ENCODE data around the gene TRIM33.
"Not testable (repeated sequence)": the region's sequence is repeated elsewhere in the genome, so short reads cannot be mapped to it uniquely, and the experiment has no call there.

Gene TRIM33

GRCh38 chr1:114462341-114462740, 48.7 kb downstream of the TRIM33 start:
- DNase-seq, result no peak

- no peak for DNase-seq
Measured at GRCh38 chr1:114458237-114458777, 52.7 kb downstream of the TRIM33 start.

- no peak for DNase-seq
Measured at GRCh38 chr1:114457675-114458236, 53.2 kb downstream of the TRIM33 start.

- DNase-seq, result no peak
Measured at GRCh38 chr1:114456586-114456985, 54.4 kb downstream of the TRIM33 start.

GRCh38 chr1:114455102-114455785, 55.8 kb downstream of the TRIM33 start:
- no peak for DNase-seq

- no peak for DNase-seq
Measured at GRCh38 chr1:114454539-114454938, 56.5 kb downstream of the TRIM33 start.

GRCh38 chr1:114453361-114453784, 57.6 kb downstream of the TRIM33 start:
- no peak for DNase-seq

- DNase-seq, result no peak
Measured at GRCh38 chr1:114448370-114449036, 62.5 kb downstream of the TRIM33 start.

GRCh38 chr1:114446198-114446597, 64.8 kb downstream of the TRIM33 start:
- DNase-seq, result no peak

- DNase-seq, result not testable (repeated sequence)
Measured at GRCh38 chr1:114443226-114443625, 67.8 kb downstream of the TRIM33 start.

- no peak for DNase-seq
Measured at GRCh38 chr1:114441332-114441731, 69.7 kb downstream of the TRIM33 start.

- no peak for DNase-seq
Measured at GRCh38 chr1:114439369-114439768, 71.6 kb downstream of the TRIM33 start.

- DNase-seq, result no peak
Measured at GRCh38 chr1:114437812-114438211, 73.2 kb downstream of the TRIM33 start.

- DNase-seq, result no peak
Measured at GRCh38 chr1:114436799-114437198, 74.2 kb downstream of the TRIM33 start.

GRCh38 chr1:114435088-114435715, 75.8 kb downstream of the TRIM33 start:
- DNase-seq, result no peak

- DNase-seq, result no peak
Measured at GRCh38 chr1:114431026-114431425, 80.0 kb downstream of the TRIM33 start.

- no peak for DNase-seq
Measured at GRCh38 chr1:114428083-114428754, 82.8 kb downstream of the TRIM33 start.

GRCh38 chr1:114427612-114428011, 83.4 kb downstream of the TRIM33 start:
- no peak for DNase-seq

- no peak for DNase-seq
Measured at GRCh38 chr1:114423455-114423854, 87.5 kb downstream of the TRIM33 start.

GRCh38 chr1:114418948-114419347, 92.1 kb downstream of the TRIM33 start:
- not testable (repeated sequence) for DNase-seq

GRCh38 chr1:114397601-114398000, 113.4 kb downstream of the TRIM33 start:
- DNase-seq, result no peak

- DNase-seq, result no peak
Measured at GRCh38 chr1:114395863-114396262, 115.1 kb downstream of the TRIM33 start.

GRCh38 chr1:114390960-114391359, 120.0 kb downstream of the TRIM33 start:
- DNase-seq, result no peak
